Lower lobe of right lung (tissue), 2 donors: Measurements from ENCODE around the gene MRGPRF. TPM values are rescaled to one million over a fixed set of nuclear protein-coding genes. Genes with fewer than 3 reads are reported as not detected.
A peak's percentile ranks its signal among the peaks of the same experiment; 100 is the strongest.

ENCODE experiments used
- ATAC-seq, 2 donors: fragments of 200-7000 bp; cut with Tn5 transposase; one replicate each; pipeline ENCODE4 v1.9.1; 2020 to 2022; ENCODE audit warnings: mild to moderate bottlenecking in 2 of 2, moderate library complexity in 2 of 2
- DNase-seq: peaks from one replicate; pipeline ENCODE4 v3.0.0-alpha.2; 2020
- H3K27ac ChIP-seq: fragments of 200-600 bp; one replicate; pipeline ENCODE4 v1.8.0; 2022
- H3K27me3 ChIP-seq: fragments of 200-600 bp; one replicate; pipeline ENCODE4 v1.8.0; 2022; ENCODE audit warnings: low read depth
- H3K36me3 ChIP-seq: fragments of 200-600 bp; one replicate; pipeline ENCODE4 v1.8.0; 2022; ENCODE audit warnings: mild to moderate bottlenecking
- H3K4me1 ChIP-seq: fragments of 200-600 bp; one replicate; pipeline ENCODE4 v1.8.0; 2022
- H3K4me3 ChIP-seq: fragments of 200-600 bp; one replicate; pipeline ENCODE4 v1.8.0; 2022; ENCODE audit warnings: mild to moderate bottlenecking
- H3K9me3 ChIP-seq: fragments of 200-600 bp; one replicate; pipeline ENCODE4 v1.8.0; 2022
- CTCF ChIP-seq: fragments of 200-600 bp; IDR thresholded peaks from one replicate; pipeline ENCODE4 v1.8.0; 2022; ENCODE audit warnings: antibody characterized with exemption, mild to moderate bottlenecking
- intact Hi-C: fragments of 100-400 bp; cut with DNase I; formaldehyde crosslinking; loops from one replicate; pipeline ENCODE4 v1.11.0; 2022
- total RNA-seq: library from RNA; stranded (reverse); fragmentation: NEBNext Ultra II Directional; extraction: Animal tissue kit (Norgen Biotek cat#: 25700); gene quantifications from one replicate; pipeline ENCODE4 v1.2.1, GENCODE V29; 2021
- donor health status: DM: no; HTN: yes; CAD: no; lungs with severe emphysema.

The MRGPRF gene
- total RNA-seq, 1 donor from 2014 or later = 11.5 TPM

- Histone ChIP-seq H3K4me3 (no peak overlapping the region), H3K9me3 (no peaks in the 10 kb centered on the region), H3K27me3 (no peaks in the 10 kb centered on the region), H3K27ac (no peak overlapping the region), H3K4me1 (peaks cover 9% of the 10 kb centered on the region), H3K36me3 (no peaks in the 10 kb centered on the region)
- intact Hi-C loops = no loop called here
- peak; percentile 29 for DNase-seq
- no peak for ATAC-seq
- no peak for TF ChIP-seq CTCF
These were observed 53.4 kb downstream of the MRGPRF start for GRCh38 chr11:68959465-68960293.

- no peaks in the 10 kb centered on the region for H3K27me3 ChIP-seq
- H3K27ac ChIP-seq = no peak overlapping the region
- H3K36me3 ChIP-seq = no peaks in the 10 kb centered on the region
- TF ChIP-seq CTCF = no peak
- H3K4me1 ChIP-seq = peaks cover 9% of the 10 kb centered on the region
- no peak for ATAC-seq
- intact Hi-C loops = no loop called here
- no peaks in the 10 kb centered on the region for H3K9me3 ChIP-seq
- H3K4me3 ChIP-seq = no peak overlapping the region
- DNase-seq = peak; percentile 13
These were observed 54.8 kb downstream of the MRGPRF start for GRCh38 chr11:68958211-68958610.

- Histone ChIP-seq H3K27me3 (no peaks in the 10 kb centered on the region), H3K9me3 (no peaks in the 10 kb centered on the region), H3K27ac (no peak overlapping the region), H3K4me3 (no peak overlapping the region), H3K4me1 (peaks cover 9% of the 10 kb centered on the region), H3K36me3 (no peaks in the 10 kb centered on the region)
- ATAC-seq (no peak), DNase-seq (no peak)
- intact Hi-C loops = no loop called here
- no peak for TF ChIP-seq CTCF
These were observed 56.3 kb downstream of the MRGPRF start for GRCh38 chr11:68956547-68957254.

- peaks cover 9% of the 10 kb centered on the region for H3K4me1 ChIP-seq
- intact Hi-C loops = no loop called here
- H3K4me3 ChIP-seq = no peak overlapping the region
- no peak overlapping the region for H3K27ac ChIP-seq
- DNase-seq = no peak
- H3K27me3 ChIP-seq = no peaks in the 10 kb centered on the region
- H3K9me3 ChIP-seq = no peaks in the 10 kb centered on the region
- peak; percentile 26 to 42 for ATAC-seq
- no peak for TF ChIP-seq CTCF
- H3K36me3 ChIP-seq = no peaks in the 10 kb centered on the region
These were observed 56.9 kb downstream of the MRGPRF start for GRCh38 chr11:68956142-68956541.

GRCh38 chr11:68955607-68955958 is 57.5 kb downstream of the MRGPRF start:
- no peak for ATAC-seq
- H3K36me3 ChIP-seq = no peaks in the 10 kb centered on the region
- no peaks in the 10 kb centered on the region for H3K27me3 ChIP-seq
- no peak overlapping the region for H3K27ac ChIP-seq
- H3K4me1 ChIP-seq = peaks cover 9% of the 10 kb centered on the region
- no peak for DNase-seq
- TF ChIP-seq CTCF = no peak
- H3K4me3 ChIP-seq = peak overlapping the region; percentile 1
- intact Hi-C loops = no loop called here
- no peaks in the 10 kb centered on the region for H3K9me3 ChIP-seq
